Raji (cell line): ENCODE results near the gene LTBP4.

Experiments
- POLR2A ChIP-seq: IDR thresholded peaks from 2 replicates; pipeline ENCODE4 v1.6.1; 2011; ENCODE audit warnings: low read depth, low read length, control low read depth; ENCODE audit not compliant: insufficient read depth

The LTBP4 gene

DNA sequence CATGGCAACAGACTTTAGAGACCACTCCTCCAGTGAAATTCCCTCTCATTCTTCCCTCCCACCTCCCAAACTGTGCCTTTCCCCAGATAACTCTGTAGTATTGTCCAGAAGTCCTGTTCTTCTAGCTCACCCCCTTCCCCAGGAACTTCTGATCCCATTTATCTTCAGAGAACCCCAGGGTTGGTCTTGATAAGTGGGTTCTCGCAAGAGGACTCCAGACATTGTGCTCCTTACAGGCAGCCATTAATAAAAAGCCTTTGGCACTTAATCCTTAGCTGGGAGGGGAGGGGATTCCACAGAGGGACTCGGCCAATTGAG, 1.9 kb downstream of the LTBP4 start:
- TF ChIP-seq POLR2A = no peak

DNA sequence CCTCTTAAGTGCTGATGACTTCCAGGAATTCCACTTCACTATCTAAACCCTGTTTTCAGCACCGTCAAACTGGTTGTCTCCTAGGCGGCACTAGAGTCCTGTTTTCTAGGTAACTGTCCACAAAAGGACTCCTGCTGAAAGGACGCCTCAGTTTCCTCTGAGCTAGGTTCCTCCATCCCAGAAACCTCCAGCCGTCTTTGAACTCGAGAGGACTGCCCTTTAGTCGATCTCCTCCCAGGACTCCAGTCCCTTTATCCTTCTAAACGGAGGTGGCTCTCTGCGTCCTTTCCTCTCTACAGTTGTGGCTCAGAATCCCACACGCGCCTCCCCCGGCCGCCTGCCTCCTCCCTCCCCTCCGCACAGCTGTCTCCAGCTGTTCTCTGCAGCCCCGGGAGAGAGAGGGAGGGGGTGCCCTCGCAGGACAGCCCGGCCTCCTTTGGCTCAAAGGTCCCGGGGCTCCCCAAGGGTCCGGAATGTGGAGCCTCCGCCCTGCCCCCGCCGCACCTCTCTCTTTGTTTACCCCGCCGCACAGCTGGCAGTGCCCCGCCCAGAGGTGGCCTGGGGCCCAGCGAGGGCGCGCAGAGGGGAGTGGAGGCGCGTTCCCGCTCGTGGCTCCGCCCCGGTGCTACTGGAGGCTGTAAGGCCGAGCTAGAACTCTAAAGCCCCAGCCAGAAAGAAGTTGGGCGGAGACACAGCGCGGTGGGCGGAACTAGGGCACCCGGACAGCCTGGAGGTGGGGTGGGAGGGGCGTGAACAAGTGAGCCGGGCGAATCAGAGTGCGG, 2.4 kb downstream of the LTBP4 start:
- no peak for TF ChIP-seq POLR2A

DNA sequence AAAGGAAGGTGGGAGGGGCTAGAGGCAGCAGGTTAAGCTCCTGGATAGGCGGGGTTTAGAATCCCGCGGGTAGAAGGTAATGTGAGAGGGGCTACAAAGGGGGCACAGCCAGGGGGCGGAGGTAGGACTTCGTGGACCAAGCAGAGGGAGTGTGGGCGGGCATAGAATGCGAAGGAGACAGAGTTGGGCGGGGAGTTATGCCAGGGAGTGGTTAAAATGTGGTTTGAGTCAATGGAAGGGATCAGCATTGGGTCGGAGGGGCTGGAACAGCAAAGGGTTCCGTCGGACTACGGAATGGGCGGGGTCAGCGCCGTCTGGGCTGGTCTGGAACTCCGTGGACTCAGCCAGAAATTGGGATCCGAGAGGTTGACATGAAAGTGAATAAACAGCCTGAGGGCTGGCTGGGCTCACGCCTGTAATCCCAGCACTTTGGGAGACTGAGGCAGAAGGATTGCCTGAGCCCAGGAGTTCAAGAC, 3.0 kb downstream of the LTBP4 start:
- TF ChIP-seq POLR2A = peak; percentile 24; the same call in 1 of the 2 replicates

DNA sequence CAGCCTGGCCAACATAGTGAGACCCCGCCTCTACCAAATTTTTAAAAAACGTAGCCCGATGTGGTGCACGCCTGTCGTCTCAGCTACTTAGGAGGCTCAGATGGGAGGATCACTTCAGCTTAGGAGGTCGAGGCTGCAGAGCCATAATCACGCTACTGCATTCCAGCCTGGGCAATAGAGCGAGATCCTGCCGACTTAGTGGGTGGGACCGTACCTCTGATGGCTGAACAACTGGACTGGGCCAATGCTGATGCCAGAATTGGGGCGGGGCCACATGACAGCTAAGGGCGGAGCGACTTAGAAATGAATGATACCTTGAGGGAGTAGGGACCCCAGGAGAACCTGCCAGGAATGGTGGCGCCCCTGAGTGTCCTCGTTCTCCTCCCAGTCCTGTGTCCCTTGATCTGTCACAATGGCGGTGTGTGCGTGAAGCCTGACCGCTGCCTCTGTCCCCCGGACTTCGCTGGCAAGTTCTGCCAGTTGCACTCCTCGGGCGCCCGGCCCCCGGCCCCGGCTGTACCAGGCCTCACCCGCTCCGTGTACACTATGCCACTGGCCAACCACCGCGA, 3.6 kb downstream of the LTBP4 start:
- no peak for TF ChIP-seq POLR2A

DNA sequence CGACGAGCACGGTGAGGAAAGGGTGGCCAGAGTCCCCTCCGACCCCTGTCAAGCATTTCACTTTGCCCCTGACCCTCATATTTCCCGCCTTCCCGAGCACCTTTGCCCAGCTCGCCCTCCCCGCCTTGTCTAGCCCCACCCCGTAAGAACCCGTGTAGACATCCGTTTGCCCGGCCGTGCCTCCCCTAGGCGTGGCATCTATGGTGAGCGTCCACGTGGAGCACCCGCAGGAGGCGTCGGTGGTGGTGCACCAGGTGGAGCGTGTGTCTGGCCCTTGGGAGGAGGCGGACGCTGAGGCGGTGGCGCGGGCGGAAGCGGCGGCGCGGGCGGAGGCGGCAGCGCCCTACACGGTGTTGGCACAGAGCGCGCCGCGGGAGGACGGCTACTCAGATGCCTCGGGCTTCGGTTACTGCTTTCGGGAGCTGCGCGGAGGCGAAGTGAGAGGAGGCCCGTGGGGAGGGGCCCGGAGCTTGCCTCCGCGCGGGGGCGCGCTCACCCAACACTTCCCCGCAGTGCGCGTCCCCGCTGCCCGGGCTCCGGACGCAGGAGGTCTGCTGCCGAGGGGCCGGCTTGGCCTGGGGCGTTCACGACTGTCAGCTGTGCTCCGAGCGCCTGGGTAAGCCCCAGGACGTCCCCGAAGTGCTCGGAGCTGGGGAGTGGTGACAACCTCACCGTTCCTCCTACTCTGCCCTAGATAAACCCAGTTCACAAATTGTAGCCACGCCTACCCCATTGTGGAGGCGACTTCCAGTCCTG, 4.2 kb downstream of the LTBP4 start:
- peak; percentile 73 for TF ChIP-seq POLR2A

DNA sequence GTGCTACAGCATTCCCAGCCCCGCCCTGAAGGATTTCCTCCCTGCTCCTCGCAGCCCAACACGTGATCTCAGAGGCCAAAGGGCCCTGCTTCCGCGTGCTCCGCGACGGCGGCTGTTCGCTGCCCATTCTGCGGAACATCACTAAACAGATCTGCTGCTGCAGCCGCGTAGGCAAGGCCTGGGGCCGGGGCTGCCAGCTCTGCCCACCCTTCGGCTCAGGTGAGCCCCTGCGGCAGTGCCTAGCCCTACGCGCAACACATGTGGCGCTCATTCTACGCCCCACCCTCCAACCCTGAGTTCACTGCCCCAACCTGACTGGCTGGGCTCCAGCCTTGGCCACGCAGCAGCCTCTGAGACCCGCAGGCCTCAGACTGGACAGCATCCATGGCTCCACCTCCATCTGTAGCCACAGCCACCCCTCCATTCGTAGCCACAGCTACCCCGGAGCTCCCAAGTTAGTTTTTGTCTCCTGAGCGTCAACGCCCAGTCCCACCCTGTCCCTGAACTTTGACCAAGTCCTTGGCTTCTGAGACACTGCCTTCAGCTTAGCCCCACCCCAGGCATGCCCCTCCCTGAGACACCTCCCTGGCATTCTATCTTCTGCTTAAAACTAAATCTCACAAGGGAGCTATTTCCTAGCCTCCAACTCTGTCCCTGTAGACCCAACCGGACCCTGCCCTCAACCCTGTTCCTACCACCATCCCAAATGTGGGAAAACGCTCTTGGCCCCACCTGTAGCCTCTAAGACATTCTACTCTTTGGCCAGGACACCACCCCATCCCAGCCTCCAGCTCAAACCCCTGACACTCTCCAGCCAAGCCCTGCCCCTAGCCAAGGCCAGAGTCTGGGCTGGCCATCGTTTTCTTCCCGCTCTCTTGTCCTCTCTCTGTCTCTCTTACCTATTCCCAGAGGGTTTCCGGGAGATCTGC, 6.4 kb downstream of the LTBP4 start:
- TF ChIP-seq POLR2A = 0 out of 2 replicates have a peak, but pooled peaks have one; percentile 8

DNA sequence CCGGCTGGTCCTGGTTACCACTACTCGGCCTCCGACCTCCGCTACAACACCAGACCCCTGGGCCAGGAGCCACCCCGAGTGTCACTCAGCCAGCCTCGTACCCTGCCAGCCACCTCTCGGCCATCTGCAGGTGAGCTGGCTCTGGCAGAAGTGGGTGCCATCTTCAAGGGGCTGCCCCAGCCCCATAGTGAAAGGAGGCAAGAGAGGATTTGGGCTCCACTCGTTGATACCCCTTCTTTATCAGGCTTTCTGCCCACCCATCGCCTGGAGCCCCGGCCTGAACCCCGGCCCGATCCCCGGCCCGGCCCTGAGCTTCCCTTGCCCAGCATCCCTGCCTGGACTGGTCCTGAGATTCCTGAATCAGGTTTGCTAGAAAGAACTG, 7.1 kb downstream of the LTBP4 start:
- no peak for TF ChIP-seq POLR2A

DNA sequence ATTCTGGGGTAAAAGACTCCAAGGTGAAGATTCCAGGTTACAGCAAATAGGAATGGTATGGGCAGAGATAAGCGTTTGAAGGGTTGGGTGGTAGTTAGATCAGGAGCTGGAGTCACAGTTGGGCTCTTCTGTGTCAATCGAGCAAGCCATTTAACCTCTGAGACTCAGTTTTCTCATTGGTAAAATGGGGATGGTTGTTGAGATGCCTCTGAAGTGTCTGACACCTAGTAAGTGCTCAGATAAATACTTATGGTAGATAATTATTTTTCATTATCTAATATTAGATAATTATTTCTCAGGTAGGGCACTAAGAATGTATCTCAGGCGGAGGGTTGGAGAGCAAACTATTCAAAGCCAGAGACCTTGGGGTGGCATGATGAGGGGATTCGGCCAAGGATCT, 7.8 kb downstream of the LTBP4 start:
- no peak for TF ChIP-seq POLR2A

DNA sequence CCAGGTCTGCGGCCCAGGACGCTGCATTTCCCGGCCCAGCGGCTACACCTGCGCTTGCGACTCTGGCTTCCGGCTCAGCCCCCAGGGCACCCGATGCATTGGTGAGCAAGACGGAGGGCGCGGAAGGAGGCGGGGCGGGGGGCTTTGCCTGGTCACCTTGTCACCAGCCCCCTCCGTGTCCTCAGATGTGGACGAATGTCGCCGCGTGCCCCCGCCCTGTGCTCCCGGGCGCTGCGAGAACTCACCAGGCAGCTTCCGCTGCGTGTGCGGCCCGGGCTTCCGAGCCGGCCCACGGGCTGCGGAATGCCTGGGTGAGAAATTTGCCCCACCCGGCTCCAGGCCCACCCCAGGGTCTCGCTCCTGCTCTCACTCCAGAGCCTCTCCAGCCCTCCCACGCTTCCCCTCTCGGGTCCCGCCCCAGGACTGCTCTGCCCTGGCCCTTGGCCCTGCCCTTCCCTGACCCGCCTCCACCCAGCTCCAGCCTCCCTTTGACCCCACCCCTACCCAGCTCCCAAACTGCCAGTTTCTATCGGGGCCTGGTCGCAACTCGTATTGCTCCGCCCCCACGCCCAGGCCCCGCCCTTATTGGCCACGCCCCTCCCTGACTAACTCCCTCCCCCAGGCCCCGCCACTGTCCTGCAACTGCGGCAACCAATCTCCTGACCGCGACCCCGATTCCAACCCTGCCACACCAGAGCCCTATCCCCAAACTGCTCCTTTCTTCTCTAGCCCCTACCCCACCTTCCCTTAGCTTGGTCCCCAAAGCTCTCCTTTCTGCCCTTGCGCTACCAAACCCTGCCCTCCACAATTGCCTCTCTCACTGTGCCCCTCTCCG, 8.6 kb downstream of the LTBP4 start:
- peak; percentile 76 for TF ChIP-seq POLR2A

DNA sequence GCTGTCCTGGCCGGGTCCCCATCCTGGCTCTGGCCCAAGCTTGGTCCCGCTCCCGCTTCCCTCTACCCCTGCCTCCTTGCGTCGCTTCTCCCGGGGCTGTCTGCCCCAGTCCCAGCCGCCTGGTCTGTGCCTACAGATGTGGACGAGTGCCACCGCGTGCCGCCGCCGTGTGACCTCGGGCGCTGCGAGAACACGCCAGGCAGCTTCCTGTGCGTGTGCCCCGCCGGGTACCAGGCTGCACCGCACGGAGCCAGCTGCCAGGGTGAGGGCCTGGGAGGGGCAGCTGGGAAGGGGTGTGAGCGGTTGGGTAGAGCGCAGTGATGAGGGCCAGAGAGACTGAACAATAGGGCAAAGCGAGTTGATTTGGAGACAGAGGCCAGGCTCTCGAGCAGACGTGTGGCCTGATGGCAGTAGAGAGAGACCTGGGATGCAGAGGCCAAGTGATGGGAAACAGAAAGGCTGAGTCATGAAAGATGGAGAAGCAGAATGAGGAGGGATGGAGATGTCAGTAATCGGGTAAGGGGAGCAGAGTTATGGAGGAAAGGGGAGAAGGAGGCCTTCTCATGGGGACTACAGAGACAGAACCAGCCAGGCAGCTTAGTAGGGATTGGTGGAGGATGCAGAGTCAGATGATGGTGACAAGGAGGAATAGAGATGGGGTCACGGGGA, 9.4 kb downstream of the LTBP4 start:
- no peak for TF ChIP-seq POLR2A

DNA sequence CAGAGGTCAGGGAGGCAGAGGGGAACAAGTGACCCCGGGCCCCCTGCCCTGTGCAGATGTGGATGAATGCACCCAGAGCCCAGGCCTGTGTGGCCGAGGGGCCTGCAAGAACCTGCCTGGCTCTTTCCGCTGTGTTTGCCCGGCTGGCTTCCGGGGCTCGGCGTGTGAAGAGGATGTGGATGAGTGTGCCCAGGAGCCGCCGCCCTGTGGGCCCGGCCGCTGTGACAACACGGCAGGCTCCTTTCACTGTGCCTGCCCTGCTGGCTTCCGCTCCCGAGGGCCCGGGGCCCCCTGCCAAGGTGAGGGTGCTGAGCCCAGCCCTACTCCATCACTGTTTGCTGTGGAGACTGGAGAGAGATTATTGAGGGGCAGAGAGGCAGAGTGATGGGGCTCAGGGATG, 9.9 kb downstream of the LTBP4 start:
- TF ChIP-seq POLR2A = no peak

DNA sequence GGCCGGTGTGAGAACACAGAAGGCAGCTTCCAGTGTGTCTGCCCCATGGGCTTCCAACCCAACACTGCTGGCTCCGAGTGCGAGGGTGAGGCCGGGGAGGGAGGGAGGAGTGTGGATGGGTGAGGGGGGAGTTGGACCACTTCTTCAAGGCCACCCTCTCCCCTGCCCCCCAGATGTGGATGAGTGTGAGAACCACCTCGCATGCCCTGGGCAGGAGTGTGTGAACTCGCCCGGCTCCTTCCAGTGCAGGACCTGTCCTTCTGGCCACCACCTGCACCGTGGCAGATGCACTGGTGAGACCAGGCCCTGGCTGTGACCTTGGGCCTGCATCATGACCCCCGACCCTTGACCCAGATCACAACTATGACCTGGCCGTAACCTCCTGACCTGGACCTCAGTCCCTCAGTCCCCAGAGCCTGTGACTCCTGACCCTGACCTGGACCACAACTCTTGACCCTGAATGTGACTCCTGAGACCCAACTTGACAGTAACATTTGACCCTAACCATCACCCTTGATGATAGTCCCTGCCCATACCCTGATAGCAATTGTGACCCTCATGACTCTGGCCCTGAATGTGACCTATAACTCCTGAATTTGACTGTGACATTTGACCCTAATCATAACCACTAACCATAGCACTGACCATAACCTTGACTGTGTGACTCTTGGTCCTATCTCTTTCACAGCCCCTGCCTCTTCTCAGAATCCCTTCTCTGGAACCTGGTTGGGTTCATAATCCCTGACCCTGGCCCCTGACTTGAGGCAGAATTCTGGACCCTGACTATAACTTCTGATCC, 10.9 kb downstream of the LTBP4 start:
- no peak; the same call in 1 of the 2 replicates for TF ChIP-seq POLR2A
